Right forelimb (tissue), 1 donor: Measurements from ENCODE around the gene MCHR1.
"Not testable (repeated sequence)": the region's sequence is repeated elsewhere in the genome, so short reads cannot be mapped to it uniquely, and the experiment has no call there.

Experiments
- DNase-seq: peaks from one replicate; pipeline ENCODE4 v3.0.0-alpha.2; 2018

The MCHR1 gene

DNA sequence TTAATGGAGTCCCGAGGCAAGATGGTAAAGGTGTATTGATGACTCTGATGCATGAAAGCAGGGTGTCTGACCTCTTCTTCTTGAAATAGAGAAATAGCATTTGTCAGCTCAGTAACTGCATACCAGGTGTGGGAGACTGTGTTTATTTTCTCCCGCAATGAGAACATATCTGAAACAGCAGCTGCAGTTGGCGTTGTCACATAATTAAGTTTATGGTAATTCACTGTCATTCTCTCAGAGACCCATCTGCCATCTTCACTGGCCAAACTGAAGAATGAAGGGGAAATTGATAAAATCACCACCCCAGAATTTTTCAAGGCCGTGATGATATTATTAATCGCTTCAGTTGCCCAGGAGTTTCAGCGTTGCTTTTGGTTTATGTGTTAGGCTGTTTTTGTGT lies 20.1 kb upstream of the MCHR1 start:
- no peak for DNase-seq

DNA sequence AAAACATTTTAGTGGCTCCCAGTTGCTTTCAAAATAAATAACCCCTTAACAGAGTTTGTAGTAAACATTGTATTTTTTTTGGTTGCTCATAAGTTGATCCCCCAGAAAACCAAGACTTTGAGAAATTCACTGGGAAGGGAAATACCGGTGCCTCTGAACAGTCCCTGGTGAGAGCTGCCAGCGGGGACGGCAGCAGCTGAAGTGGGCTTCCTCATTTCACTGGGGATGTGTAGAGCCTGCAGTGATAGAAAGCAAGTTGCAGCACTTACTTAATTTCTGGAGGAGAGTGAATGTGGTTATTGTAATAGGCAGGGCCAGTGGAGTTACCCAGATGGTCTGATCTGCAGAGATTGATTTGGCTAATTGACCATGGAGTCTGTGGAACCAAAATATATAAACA lies 18.6 kb upstream of the MCHR1 start:
- no peak for DNase-seq

DNA sequence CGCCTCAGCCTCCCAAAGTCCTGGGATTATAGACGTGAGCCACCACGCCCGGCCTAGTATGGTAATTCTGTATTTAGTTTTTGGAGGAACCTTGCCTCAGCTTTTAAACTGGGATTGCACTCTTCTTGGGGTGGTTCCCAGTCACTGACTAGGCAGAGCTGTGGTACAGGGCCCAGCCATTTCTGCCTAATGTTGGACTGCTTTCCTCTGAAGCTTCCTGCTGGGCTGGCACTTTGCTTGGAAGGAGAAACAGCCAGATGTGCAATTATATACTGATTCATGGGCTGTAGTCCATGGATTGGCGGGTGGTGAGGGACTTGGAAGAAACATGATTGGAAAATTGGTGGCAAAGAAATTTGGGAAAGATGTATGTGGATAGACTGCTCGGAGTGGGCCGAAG lies 17.6 kb upstream of the MCHR1 start:
- DNase-seq: no peak

DNA sequence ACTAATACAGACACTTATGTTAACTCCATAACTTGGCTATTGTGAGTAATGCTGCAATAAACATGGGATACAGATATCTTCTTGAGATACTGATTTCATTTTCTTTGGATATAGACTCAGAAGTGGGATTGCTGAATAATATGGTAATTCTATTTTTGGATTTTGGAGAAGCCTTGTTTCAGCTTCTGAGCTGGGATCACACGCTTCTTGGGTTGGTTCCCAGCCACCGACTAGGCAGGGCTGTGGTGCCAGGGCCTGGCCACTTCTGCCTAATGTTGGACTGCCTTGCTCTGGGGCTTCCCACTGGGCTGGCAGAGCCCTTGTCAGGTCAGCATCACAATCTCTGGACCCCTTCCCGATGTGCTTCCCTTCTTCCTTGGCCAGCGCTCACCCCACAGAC lies 14.0 kb upstream of the MCHR1 start:
- no peak for DNase-seq

DNA sequence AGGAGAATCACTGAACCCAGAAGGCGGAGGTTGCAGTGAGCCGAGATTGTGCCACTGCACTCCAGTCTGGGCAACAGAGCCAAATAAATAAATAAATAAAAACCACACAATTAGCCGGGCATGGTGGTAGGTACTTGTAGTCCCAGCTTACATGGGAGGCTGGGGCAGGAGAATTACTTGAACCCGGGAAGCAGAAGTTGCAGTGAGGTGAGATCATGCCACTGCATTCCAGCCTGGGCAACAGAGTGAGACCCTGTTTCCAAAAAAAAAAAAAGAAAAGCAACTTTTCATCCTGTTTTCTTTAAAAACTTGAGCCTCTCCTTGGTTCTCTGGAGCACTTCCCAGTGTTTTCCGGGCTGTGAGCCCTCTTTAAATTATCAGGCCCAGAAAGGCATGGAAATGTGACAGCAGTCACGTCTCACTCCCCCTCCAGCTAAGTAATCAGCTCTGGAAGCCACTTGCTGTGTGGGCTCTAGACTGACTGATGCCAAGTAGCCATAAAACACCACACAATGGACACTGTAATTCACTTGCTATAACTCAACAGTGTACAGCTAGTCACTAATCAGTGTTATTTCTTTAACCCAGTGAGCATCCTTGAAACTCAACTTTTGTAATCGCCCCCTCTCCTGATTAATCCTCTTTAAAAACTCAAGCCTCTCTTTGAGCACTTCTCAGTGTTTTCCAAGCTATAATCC lies 13.0 kb upstream of the MCHR1 start:
- no peak for DNase-seq

DNA sequence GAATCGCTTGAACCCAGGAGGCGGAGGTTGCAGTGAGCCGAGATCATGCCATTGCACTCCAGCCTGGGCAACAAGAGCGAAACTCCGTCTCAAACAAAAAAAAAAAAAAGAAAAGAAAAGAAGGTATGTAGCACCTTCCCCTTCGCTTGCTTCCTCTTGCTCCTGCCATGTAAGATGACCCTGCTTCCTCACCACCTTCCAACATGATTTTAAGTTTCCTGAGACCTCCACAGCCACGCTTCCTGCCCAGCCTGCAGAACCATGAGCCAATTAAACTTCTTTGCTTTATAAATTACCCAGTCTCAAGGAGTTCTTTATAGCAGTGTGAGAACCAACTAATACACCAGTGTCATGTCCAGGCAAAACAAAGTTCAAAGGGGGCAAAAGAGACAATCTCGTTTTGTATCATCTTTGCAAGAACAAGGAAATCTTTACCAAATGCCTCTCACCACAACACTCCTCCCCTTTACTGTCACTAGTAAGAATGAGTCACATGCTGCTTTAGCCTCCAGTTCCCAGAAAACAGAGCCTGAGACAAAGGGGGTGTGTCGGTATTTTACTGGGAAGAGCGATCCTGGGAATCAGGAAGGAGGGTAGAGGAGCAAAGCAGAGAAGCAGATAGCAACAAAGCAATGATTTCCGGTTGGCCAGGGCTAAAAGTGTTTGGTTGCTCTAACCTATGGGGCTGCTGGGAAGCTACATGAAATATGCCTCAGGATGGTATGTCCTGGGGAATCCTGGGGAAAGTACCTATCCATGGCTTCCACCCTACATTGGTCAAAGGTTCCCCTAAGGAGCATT lies 10.5 kb upstream of the MCHR1 start:
- DNase-seq: no peak

DNA sequence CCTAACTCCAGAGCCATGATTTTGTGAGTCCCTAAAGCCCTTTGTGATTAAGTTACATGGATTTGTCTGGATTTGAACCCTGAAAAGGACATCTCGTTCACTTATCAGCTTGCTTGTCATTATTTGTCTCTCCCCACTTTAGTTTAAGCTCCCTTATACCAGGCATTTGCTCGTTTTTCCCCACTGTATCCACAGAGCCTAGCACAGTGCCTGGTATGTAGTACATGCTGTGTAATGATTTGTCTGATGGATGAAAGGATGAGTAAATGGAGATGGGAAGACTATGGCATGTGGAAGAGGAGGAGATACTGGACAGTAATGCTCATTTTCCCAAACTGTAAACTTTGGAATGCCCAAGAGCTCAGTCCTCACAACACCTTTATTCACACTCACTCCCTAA lies 9.2 kb upstream of the MCHR1 start:
- no peak for DNase-seq

DNA sequence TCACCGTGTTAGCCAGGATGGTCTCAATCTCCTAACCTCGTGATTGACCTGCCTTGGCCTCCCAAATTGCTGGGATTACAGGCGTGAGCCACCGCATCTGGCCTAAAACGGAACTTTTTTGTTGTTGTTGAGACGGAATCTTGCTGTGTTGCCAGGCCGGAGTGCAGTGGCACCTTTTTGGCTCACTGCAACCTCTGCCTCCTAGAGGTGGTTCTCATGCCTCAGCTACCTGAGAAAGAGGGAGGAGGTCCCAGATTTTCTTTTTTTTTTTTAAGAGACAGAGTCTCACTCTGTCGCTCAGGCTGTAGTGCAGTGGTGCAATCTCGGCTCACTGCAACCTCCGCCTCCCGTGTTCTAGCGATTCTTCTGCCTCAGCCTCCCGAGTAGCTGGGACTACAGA lies 7.9 kb upstream of the MCHR1 start:
- DNase-seq: no peak

DNA sequence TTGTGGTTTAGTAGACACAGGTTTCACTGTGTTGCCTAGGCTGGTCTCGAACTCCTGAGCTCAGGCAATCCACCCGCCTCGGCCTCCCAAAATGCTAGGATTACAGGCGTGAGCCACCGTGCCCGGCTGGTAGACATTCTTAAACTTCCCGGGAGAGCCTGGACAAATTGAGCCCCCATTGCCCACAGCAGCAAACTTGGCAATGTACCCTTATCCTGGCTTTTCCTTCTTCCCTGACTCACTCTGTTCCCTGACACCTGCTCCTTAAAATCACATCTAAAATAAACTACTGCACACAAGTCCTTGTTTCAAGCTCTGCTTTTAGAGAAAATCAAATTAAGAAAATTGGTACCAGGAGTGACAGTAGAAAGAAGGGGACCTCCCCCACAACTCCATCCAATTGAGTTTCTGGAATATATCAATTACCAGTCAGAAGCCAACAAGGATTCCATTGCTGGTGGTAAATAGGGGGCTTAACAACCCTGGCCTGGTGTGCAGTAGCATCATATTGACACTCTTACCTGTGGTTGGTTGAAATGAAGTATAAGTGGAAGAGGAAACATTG lies 7.4 kb upstream of the MCHR1 start:
- DNase-seq: no peak

DNA sequence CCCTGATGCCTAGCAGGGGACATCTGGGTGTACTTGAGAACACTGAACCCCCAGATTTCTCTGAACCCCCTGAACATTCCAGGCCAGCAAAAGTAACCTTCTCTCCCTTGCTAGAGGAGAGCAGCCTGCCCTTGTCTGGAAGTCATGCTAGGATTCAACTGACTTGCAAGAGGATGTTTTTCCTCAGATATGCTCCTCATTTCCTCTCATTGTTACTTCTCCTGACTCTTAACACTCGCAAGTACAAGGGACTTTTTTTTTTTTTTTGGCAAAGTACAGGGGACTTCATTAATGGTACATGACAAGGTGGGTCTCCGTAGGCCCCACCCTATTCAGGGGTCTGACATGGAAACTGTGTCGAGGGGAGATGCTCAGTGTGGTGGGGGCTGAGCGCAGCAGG lies 6.3 kb upstream of the MCHR1 start:
- no peak for DNase-seq

DNA sequence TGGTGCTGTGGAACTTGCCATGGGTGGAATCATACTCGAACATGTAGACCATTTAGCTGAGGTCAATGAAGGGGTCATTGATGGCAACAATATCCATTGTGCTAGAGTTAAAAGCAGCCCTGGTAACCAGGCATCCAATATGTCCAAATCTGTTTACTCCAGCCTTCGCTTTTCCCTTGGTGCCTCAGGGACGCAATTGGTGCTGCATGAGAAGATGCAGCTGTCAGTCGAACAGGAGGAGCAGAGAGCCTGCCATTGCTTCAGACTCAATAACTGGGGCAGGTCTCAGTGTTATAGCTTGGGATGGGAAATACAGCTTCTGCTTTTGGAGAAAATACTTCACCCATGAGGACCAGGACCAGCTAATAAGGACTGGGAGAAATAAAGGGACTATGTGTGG lies 5.0 kb upstream of the MCHR1 start:
- no peak for DNase-seq

DNA sequence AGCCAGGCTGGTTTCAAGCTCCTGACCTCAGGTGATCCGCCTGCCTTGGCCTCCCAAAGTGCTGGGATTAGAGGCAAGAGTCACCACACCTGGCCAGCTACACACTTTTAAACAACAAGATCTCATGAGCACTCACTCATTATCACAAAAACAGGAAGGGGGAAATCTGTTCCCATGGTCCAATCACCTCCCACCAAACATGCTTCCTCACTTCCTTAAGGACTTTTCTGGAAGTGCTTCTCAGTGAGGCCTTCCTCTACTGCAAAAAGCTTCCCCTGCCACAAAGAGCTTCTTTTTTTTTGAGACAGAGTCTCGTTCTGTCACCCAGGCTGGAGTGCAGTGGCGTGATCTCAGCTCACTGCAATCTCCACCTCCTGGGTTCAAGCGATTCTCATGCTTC lies 3.1 kb upstream of the MCHR1 start:
- DNase-seq: not testable (repeated sequence)

DNA sequence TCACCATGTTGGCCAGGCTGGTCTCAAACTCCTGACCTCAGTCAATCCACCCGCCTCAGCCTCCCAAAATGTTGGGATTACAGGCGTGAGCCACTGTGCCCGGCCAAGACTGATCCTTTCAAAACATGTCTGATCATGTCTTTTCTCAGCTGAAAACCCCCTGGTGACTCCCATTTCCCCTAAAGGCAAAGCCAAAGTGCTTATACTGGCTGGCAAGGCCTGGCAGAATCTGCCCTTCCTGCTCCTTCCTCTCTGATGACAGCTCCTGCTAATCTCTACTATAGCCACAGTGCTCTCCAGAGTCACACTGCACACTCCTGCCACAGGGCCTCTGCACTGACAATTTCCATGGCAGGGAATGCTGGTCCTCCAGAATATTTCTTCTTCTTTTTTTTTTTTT lies 2.6 kb upstream of the MCHR1 start:
- no peak for DNase-seq

DNA sequence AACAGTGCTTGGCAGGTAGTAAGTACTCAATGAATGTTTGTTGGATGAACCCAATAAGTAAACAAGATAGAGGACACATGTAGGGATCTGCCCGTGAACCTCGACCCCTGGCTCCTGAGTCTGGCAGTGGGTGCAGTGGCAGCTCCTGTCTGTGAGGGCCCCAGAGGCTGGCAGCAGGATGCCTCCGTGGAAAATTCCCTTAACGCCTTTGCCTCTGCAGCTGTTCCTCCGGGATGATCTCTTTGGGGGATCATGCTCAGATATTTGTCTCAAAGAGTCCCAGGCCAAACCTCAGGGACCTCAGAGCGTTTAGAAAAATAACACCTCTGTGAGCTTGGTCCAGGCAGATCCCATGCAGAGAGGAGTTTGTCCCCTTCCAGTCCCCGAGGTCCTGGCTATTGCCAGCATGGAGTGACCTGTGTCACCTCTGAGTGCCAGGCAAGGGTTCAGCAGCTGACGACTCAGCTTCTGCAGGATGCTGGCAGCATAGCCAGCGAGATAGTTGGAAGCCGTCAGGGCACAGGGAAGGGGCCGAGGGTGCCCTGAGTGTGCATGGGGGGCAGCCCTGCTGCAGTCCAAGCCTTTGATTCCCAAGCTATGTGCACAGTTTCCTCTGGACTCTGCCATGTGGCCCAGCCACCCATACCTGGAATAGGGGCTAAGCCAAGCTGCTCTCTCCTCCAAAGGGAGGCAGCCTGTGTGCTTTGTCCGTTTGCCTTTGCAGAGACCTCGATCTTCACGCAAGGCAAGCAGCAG lies 613 bp upstream of the MCHR1 start:
- no peak for DNase-seq

DNA sequence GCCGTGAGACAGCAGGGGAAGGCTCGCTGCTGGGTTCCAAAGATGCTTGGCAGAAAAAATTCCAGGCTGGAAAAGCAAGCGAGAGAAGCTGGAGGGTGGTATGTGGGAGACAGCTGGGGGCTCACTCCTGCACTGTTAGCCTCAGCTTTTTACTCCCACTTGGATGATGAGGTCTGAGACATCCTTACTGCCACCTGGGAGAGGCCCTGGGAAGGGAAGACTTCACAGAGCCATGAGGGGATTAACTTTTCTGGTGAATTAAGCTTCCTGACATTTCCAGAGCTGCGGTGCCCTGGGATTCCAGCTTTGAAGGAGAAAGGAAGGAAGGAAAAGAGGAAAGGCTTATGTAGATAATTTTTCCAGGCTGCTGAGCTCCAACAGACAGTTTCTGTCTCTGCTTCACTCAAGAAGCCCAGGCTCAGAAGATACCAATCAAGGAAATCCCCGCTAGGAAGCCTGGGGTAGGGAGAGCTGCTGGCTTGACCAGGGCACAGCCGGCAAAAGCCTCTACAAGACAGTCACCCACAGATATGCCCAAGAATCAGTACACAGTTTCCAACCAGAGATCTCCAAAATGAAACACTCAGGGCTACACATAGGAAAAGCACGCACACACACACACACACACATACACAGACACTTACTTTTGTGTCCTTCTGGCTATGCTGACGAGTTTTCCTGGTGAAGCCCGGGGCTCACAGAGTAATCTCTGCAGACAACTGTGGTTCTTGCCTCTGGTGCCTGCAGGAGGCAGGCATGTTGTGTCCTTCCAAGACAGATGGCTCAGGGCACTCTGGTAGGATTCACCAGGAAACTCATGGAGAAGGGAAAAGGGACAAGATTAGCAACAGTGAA lies 907 bp downstream of the MCHR1 start:
- no peak for DNase-seq

DNA sequence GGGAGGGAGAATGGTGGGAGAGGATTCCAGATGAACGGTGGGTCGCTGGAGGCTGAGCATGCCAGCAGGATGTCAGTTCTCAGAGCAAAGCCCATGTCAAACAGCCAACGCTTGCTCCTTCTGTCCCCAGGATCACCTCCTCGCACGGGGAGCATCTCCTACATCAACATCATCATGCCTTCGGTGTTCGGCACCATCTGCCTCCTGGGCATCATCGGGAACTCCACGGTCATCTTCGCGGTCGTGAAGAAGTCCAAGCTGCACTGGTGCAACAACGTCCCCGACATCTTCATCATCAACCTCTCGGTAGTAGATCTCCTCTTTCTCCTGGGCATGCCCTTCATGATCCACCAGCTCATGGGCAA lies 1.5 kb downstream of the MCHR1 start:
- no peak for DNase-seq

DNA sequence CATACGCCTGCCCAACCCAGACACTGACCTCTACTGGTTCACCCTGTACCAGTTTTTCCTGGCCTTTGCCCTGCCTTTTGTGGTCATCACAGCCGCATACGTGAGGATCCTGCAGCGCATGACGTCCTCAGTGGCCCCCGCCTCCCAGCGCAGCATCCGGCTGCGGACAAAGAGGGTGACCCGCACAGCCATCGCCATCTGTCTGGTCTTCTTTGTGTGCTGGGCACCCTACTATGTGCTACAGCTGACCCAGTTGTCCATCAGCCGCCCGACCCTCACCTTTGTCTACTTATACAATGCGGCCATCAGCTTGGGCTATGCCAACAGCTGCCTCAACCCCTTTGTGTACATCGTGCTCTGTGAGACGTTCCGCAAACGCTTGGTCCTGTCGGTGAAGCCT lies 2.2 kb downstream of the MCHR1 start:
- DNase-seq: no peak

DNA sequence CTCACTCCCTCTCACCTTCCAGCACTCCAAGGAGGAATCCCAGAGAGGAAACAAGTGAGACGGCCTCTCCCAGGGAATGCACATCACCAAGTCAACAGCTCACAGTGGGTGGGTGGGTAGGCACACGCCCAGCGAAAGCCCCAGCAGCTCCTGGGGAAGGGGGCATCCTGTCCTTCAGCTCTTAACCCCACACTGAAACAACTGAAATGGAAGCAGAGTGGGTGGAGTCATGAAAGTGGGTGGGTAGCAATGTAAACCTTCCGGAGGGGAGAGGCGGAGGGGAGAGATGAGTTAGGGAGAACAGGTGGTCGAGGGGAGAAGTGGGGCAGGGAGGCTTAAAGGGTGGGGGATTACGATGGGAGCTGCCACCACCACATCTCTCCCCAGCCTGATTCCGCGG lies 5.4 kb downstream of the MCHR1 start:
- DNase-seq: no peak

DNA sequence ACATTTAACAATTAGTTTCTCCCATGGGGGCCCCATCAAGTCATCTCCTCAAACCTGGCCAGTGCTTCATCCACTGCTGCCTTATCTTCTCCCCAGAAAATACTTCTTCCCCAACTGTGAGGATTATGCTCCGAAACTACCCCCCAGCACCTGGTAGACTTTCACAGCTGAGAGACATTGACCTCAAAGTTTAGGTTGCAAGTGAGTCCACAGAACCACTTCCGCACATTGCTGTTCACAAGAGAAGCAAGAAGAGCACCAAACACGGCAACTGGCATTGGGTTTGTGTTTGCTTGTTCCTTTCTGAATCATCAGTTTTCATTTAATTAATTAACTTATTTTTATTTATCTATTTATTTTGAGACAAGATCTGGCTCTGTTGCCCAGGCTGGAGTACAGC lies 6.1 kb downstream of the MCHR1 start:
- no peak for DNase-seq

DNA sequence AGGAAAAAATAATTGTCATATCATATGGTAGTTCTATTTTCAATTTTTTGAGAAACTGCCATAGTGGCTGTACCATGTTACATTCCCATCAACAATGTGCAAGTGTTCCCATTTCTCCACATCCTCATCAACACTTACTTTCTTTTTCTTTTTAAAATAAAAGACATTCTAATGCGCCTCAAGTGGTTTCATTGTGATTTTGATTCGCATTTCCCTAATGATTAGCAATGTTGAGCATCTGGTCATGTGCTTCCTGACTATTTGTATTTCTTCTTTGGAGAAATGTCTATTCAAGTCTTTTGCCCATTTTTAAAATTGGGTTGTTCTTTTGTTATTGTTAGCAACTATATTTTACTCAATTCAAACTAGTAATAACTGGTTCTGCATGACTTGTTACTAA lies 8.4 kb downstream of the MCHR1 start:
- no peak for DNase-seq

DNA sequence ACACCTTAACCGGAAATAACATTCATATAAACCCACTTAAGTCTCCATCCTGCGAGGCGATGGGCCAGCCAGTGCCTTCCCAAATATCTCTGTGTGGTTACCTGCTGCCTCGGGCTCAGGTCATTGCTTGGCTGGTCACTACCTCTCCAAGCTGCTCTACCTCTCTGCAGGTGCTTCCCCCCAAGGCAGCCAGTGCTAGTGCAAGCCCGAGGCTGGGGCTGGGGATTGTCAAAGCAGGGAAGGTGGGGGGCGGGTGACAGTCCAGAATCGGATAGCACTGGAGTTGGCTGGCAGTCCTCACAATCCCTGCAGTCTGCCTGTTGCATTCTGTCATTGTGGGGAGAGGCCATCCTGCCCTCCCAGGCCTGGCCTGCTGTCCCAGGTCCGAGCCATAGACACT lies 11.1 kb downstream of the MCHR1 start:
- no peak for DNase-seq

DNA sequence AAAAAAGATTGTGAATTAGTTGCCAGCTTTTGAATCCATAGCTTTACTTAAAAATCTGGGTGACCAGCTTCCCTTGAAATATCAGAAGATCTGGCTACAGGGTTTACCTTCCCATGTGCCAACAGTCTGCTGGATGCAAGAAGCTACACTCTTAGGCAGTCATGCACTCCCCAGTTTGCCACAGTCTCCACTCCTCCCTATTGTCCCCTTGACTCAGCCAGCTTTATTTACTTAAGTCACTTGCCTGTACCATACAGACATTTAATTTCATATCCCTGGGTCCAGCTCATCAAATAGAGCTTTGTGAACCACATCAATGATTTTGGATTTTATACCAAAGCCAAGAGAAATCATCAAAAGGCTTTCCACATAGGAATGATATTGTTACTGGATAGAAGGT lies 12.2 kb downstream of the MCHR1 start:
- no peak for DNase-seq

DNA sequence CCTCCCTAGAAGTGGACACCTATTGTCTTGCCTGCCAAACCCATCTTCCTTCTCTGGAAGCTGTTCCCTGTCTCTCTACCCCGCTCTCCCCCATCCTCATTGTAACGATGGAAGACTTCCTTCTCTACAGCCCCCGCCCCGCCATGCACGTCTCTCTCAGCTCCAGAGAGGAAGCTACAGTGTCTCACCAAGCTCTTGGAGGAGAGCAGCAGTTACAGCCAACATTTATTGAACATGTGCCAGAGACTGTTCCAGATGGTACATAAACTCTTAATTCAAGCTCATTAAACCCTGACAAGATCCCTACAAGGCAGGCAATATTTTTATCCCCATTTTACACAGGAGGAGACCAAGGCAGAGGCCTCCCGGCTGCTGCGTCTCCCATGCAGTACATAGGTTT lies 15.1 kb downstream of the MCHR1 start:
- DNase-seq: no peak
